Heart right ventricle (tissue), 16 donors: ENCODE results near the gene HERC4. TPM values are rescaled to one million over a fixed set of nuclear protein-coding genes. Genes with fewer than 3 reads are reported as not detected.

ENCODE experiments used
- ATAC-seq, 8 donors: fragments of 200-7000 bp; cut with Tn5 transposase; one replicate each; pipeline ENCODE4 v1.9.1; 2020; ENCODE audit warnings: mild to moderate bottlenecking in 8 of 8, moderate library complexity in 8 of 8, moderate number of reproducible peaks in 1 of 8
- DNase-seq, 2 donors: peaks; one replicate each; pipeline ENCODE4 v3.0.0-alpha.2; 2020
- H3K27ac ChIP-seq, 10 donors: fragments of 200-600 bp; sonication (generic) in 2 of 10; one replicate each; pipeline versions ENCODE4 v1.5.0 to v1.8.0; 2020 to 2022; ENCODE audit warnings: mild to moderate bottlenecking in 3 of 10
- H3K27me3 ChIP-seq, 7 donors: fragments of 200-600 bp; one replicate each; pipeline ENCODE4 v1.8.0; 2021 to 2022; ENCODE audit warnings: mild to moderate bottlenecking in 2 of 7
- H3K36me3 ChIP-seq, 9 donors: fragments of 200-600 bp; sonication (generic) in 1 of 9; one replicate each; pipeline versions ENCODE4 v1.5.0 to v1.8.0; 2020 to 2022; ENCODE audit warnings: mild to moderate bottlenecking in 2 of 9
- H3K4me1 ChIP-seq, 9 donors: fragments of 200-600 bp; sonication (generic) in 1 of 9; one replicate each; pipeline versions ENCODE4 v1.5.0 to v1.8.0; 2020 to 2022; ENCODE audit warnings: mild to moderate bottlenecking in 4 of 9
- H3K4me3 ChIP-seq, 10 donors: fragments of 200-600 bp; sonication (generic) in 2 of 10; one replicate each; pipeline versions ENCODE4 v1.5.0 to v1.8.0; 2020 to 2022; ENCODE audit warnings: mild to moderate bottlenecking in 7 of 10, moderate library complexity in 2 of 10
- H3K9me3 ChIP-seq, 11 donors: fragments of 200-600 bp in 10 of 11; sonication (generic) in 2 of 11; one replicate each; pipeline versions ENCODE4 v1.5.0 to v1.8.0; 2013 to 2022; ENCODE audit warnings: mild to moderate bottlenecking in 2 of 11, control low read depth in 1 of 11, moderate library complexity in 1 of 11
- WGBS, 2 donors: extraction: QIAGEN DNeasy Blood & Tissue Kit; methylation state at CpG; one replicate each; pipeline ENCODE4 v1.1.7; 2013; ENCODE audit warnings: inconsistent platforms in 1 of 2; 5-methylcytosine and 5-hydroxymethylcytosine counted together
- intact Hi-C, 10 donors: fragments of 100-400 bp; cut with DNase I; formaldehyde crosslinking; loops; one replicate each; pipeline versions ENCODE4 v1.11.1 to v1.14.2; 2022
- polyA plus RNA-seq, 2 donors: library from polyadenylated mRNA; stranded (reverse); fragments of 200-250 nt; gene quantifications; one replicate each; pipeline ENCODE4 v1.2.3, GENCODE V29; 2013
- total RNA-seq, 10 donors: library from RNA; stranded (reverse); fragmentation: NEBNext Ultra II Directional in 3 of 10; extraction: Animal tissue kit (Norgen Biotek cat#: 25700) in 3 of 10; gene quantifications; one replicate each; pipeline versions ENCODE4 v1.2.1 to v1.2.4, GENCODE V29; 2021 to 2023
- TF ChIP-seq, protein P1 (sequence below), 9 donors: fragments of 200-600 bp; sonication (generic) in 2 of 9; IDR thresholded peaks; one replicate each; pipeline versions ENCODE4 v1.5.0 to v1.8.0; 2021 to 2022; ENCODE audit warnings: antibody characterized with exemption in 9 of 9, mild to moderate bottlenecking in 5 of 9, moderate library complexity in 1 of 9
- donor health status: Arrhythmogenic right ventricular cardiomyopathy.
- donor health status: ischemic (EF 13 %, LVEDD 7.1; RV severe dilation, severe dysfunction).
- donor health status: healthy with polysubstance abuse.
- donor health status: DM: no; HTN: yes; CAD: no.
- donor health status: DM: no; HTN: no; CAD: no.
- donor health status: ischemic (EF 25% LVEDD 6.9; RV normal size, moderate dysfunction).
- donor health status: ischemic (EF 25% LVEDD 5.7; RV mildly dilated, moderate dysfunction).
- donor health status: healthy.
- donor health status: DM: yes; HTN: yes; CAD: no.
- donor health status: Ischemic cardiomyopathy.
- donor health status: ischemic (EF 35%, LVEDD 5.7; RV mildly dilated, moderate dysfunction).
- donor health status: nonischemic (EF 11% LVEDD 7.7; RV severe dilation, severe dysfunction).
- donor health status: DM: yes; HTN: yes; CAD: no.
- donor health status: PGD.
- donor health status: ischemic (EF 29% LVEDD 5.4; RV normal size, mild dysfunction).
- donor health status: nonischemic (EF 23%, LVEDD 6.1; RV moderate dilation, normal function).

HERC4 gene
- total and polyA plus RNA-seq, 12 donors: 10.0 to 42.1 (median 32.0) TPM

DNA sequence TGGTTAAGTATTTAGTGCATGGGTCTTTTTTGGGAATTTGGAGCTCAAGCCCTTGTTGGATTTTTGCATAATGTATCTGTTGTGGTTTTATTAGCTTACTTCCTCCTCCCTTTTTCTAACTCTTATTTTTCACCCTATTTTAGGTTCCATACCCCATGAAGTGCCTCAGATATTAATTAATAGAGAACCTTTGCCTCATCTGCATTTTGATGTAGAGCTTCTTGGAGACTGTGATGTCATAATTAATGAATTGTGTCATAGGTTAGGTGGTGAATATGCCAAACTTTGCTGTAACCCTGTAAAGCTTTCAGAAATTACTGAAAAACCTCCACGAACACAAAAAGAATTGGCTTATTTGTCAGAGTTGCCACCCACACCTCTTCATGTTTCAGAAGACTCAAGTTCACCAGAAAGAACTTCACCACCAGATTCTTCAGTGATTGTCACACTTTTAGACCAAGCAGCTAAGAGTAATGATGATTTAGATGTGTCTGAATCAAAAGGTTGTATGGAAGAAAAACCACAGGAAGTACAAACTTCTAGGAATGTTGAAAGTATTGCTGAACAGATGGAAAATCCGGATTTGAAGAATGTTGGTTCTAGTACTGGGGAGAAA is 162.6 kb downstream of the HERC4 start:
- intact Hi-C loops: no loop called here
- Histone ChIP-seq H3K4me3 (no peak overlapping the region), H3K27ac (no peak overlapping the region), H3K27me3 (no peaks in the 10 kb centered on the region), H3K36me3 (peaks cover 0 to 100% (median 58%) of the 10 kb centered on the region in 9 donors), H3K9me3 (no peaks in the 10 kb centered on the region), H3K4me1 (no peaks in the 10 kb centered on the region)
- 83 to 89% methylated on average over 2 of the region's 2 CpGs for WGBS, 2 donors
- ATAC-seq: no peak
- no peak for DNase-seq
- TF ChIP-seq, protein P1, sequence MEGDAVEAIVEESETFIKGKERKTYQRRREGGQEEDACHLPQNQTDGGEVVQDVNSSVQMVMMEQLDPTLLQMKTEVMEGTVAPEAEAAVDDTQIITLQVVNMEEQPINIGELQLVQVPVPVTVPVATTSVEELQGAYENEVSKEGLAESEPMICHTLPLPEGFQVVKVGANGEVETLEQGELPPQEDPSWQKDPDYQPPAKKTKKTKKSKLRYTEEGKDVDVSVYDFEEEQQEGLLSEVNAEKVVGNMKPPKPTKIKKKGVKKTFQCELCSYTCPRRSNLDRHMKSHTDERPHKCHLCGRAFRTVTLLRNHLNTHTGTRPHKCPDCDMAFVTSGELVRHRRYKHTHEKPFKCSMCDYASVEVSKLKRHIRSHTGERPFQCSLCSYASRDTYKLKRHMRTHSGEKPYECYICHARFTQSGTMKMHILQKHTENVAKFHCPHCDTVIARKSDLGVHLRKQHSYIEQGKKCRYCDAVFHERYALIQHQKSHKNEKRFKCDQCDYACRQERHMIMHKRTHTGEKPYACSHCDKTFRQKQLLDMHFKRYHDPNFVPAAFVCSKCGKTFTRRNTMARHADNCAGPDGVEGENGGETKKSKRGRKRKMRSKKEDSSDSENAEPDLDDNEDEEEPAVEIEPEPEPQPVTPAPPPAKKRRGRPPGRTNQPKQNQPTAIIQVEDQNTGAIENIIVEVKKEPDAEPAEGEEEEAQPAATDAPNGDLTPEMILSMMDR (IDR thresholded peaks at IDR 0.05): no peak

DNA sequence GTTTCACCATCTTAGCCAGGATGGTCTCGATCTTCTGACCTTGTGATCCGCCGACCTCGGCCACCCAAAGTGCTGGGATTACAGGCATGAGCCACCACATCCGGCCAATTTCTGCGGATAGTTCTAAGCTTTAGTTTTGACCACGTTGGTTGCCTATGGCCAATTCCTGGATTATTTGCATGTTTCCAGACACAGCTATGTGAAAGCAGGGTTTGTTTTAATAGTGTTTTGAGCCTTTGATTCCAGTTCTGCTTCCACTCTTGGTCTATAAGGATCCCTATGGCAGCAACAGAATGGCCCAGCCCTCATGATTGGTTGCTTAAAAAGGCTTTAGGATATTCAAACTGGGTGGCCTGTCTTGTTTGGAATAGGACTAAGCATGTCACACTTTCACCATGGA is 171.5 kb downstream of the HERC4 start:
- Histone ChIP-seq H3K9me3 (no peaks in the 10 kb centered on the region), H3K4me3 (no peak overlapping the region), H3K36me3 (peaks cover 0 to 100% (median 34%) of the 10 kb centered on the region in 9 donors), H3K27ac (no peak overlapping the region), H3K27me3 (no peaks in the 10 kb centered on the region), H3K4me1 (peaks cover 0 to 7% (median 0%) of the 10 kb centered on the region in 9 donors)
- WGBS, 2 donors: 95 to 96% methylated on average over 7 of the region's 7 CpGs
- ATAC-seq: no peak
- TF ChIP-seq, protein P1 (IDR thresholded peaks at IDR 0.05): no peak
- intact Hi-C loops: no loop called here
- no peak for DNase-seq

DNA sequence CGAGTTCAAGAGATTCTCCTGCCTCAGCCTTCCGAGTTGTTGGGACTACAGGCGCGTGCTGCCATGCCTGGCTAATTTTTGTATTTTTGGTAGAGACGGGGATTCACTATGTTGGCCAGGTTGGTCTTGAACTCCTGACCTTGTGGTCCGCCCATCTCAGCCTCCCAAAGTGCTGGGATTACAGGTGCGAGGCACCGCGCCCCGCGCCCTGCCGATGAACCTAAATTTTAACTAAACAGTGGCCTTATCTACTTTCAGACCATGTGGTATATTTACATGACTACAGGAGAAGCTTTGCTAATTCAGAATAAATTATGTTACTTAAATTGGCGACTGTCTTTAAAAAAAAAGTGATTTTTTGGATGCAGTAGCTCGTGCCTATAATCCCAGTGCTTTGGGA is 181.4 kb downstream of the HERC4 start:
- intact Hi-C loops: loop anchor here in 1 of 10 donors (10.0 kb wide), 1 partner anchor 171 kb away; no protein-coding TSS in a partner anchor
- H3K9me3 ChIP-seq: no peaks in the 10 kb centered on the region
- DNase-seq (no peak), ATAC-seq (no peak)
- H3K4me1 ChIP-seq: peaks cover 0 to 8% (median 0%) of the 10 kb centered on the region in 9 donors
- TF ChIP-seq, protein P1 (IDR thresholded peaks at IDR 0.05): no peak
- peaks cover 0 to 100% (median 79%) of the 10 kb centered on the region in 9 donors for H3K36me3 ChIP-seq
- H3K4me3 ChIP-seq: no peak overlapping the region
- no peaks in the 10 kb centered on the region for H3K27me3 ChIP-seq
- 92 to 95% methylated on average over 14 of the region's 14 CpGs for WGBS, 2 donors
- H3K27ac ChIP-seq: no peak overlapping the region

DNA sequence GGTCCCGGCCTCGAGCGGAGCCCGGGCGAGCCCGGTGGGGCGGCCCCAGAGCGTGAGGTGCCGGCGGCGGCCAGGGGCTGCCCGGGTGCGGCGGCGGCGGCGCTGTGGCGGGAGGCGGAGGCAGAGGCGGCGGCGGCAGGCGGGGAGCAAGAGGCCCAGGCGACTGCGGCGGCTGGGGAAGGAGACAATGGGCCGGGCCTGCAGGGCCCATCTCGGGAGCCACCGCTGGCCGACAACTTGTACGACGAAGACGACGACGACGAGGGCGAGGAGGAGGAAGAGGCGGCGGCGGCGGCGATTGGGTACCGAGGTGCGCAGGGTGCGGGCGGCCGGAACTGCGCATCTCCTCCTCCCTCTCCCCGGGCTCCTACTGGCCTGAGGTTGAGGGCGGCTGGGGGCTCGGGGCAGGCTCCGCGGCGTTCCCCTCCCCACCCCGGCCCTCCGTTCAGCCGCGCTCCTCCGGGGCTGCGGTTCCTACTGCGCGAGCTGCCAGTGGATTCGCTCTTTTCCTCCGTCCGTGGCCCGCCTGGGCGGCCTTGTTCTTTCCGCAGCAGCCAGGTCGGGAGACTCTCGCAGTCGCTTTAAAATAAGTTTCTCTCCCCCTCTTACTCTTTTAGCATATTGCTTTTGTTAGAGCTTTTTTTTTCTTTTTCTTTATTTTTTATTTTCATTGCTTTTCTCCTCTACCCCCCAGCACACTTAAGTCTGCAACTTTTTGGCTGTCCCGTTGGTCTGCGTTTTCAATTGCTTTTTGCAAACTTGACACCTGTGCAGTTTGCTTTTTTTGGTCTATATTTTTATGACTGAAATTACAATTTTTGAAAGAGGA is 190.0 kb downstream of the HERC4 start:
- TF ChIP-seq, protein P1 (IDR thresholded peaks at IDR 0.05): no peak
- Histone ChIP-seq H3K27me3 (no peaks in the 10 kb centered on the region), H3K27ac (peak overlapping the region; percentile 84 to 99 (median 94)), H3K4me1 (peaks cover 0 to 42% (median 23%) of the 10 kb centered on the region in 9 donors), H3K36me3 (peaks cover 0 to 35% (median 21%) of the 10 kb centered on the region in 9 donors), H3K9me3 (no peaks in the 10 kb centered on the region), H3K4me3 (peak overlapping the region; percentile 68 to 92 (median 80))
- ATAC-seq (peak; percentile 67 to 82 (median 78)), DNase-seq (peak; percentile 81 to 84)
- intact Hi-C loops: loop anchor here in 5 of 10 donors (1.0 to 10.0 kb wide), 8 partner anchors 30 to 450 kb away; partner anchors contain the start of genes HNRNPH3 (in 3 of the 5), PBLD (in 3 of the 5) and HERC4 (in 2 of the 5)
- 0% methylated on average over 63 to 73 of the region's 73 CpGs for WGBS, 2 donors
